Keratinocyte (primary cell): Measurements from ENCODE around the gene EYA3. TPM values are rescaled to one million over a fixed set of nuclear protein-coding genes. Genes with fewer than 3 reads are reported as not detected.

Experiments used
- DNase-seq: peaks from one replicate; pipeline ENCODE4 v3.0.0-alpha.2; 2011; ENCODE audit warnings: low read depth, missing footprints, low spot score
- FAIRE-seq: peaks from 2 replicates; lab custom pipeline; 2011; peaks lifted over from hg19 to GRCh38; lab: Jason Lieb, UNC
- H2AFZ ChIP-seq: 2 replicates; pipeline ENCODE4 v1.6.0; 2012; ENCODE audit warnings: low read length, control low read depth, inconsistent platforms; ENCODE audit not compliant: control insufficient read depth
- H3K27ac ChIP-seq: 2 replicates; pipeline ENCODE4 v1.5.1; 2011; ENCODE audit warnings: low read length; ENCODE audit not compliant: control insufficient read depth, insufficient read depth
- H3K27me3 ChIP-seq: 3 replicates; pipeline ENCODE4 v1.6.0; 2011; ENCODE audit warnings: low read length; ENCODE audit not compliant: control insufficient read depth, insufficient read depth; ENCODE audit errors: extremely low read depth
- H3K36me3 ChIP-seq, 2 experiments: 2 replicates in 1 of 2; 3 replicates in 1 of 2; pipeline ENCODE4 v1.5.1; 2011; ENCODE audit warnings: low read length in 2 of 2, mild to moderate bottlenecking in 1 of 2; ENCODE audit not compliant: control insufficient read depth in 2 of 2, insufficient read depth in 2 of 2; ENCODE audit errors: extremely low read depth in 1 of 2
- H3K4me1 ChIP-seq: 3 replicates; pipeline ENCODE4 v1.5.1; 2011; ENCODE audit warnings: low read length; ENCODE audit not compliant: control insufficient read depth, insufficient read depth; ENCODE audit errors: extremely low read depth
- H3K4me2 ChIP-seq: 3 replicates; pipeline ENCODE4 v1.6.0; 2011; ENCODE audit warnings: low read depth, low read length; ENCODE audit not compliant: control insufficient read depth, insufficient read depth; ENCODE audit errors: extremely low read depth
- H3K4me3 ChIP-seq, 3 experiments: fragments of 200-600 bp in 1 of 3; sonication (generic) in 1 of 3; 2 replicates in 2 of 3; 3 replicates in 1 of 3; pipeline ENCODE4 v1.5.1; 2011 to 2016; ENCODE audit warnings: low read length in 3 of 3, mild to moderate bottlenecking in 3 of 3, control low read depth in 2 of 3, inconsistent platforms in 1 of 3, low read depth in 1 of 3, mixed read lengths in 1 of 3, mixed run types in 1 of 3, moderate library complexity in 1 of 3; ENCODE audit not compliant: control insufficient read depth in 2 of 3, insufficient read depth in 2 of 3; ENCODE audit errors: extremely low read depth in 1 of 3
- H3K79me2 ChIP-seq: 2 replicates; pipeline ENCODE4 v1.6.0; 2012; ENCODE audit warnings: low read length; ENCODE audit not compliant: control insufficient read depth, insufficient read depth
- H3K9ac ChIP-seq: 3 replicates; pipeline ENCODE4 v1.6.0; 2011; ENCODE audit warnings: low read length; ENCODE audit not compliant: control insufficient read depth, insufficient read depth; ENCODE audit errors: extremely low read depth
- H3K9me1 ChIP-seq: 3 replicates; pipeline ENCODE4 v1.6.0; 2011; ENCODE audit warnings: low read length; ENCODE audit not compliant: control insufficient read depth, insufficient read depth; ENCODE audit errors: extremely low read depth
- H3K9me3 ChIP-seq: 2 replicates; pipeline ENCODE4 v1.5.1; 2012; ENCODE audit warnings: low read depth, low read length; ENCODE audit not compliant: control insufficient read depth
- H4K20me1 ChIP-seq: 3 replicates; pipeline ENCODE4 v1.6.0; 2011; ENCODE audit warnings: low read length; ENCODE audit not compliant: control insufficient read depth, insufficient read depth; ENCODE audit errors: extremely low read depth
- CTCF ChIP-seq, 3 experiments: IDR thresholded peaks in 1 of 3; conservative IDR thresholded peaks in 1 of 3; optimal IDR thresholded peaks in 1 of 3; 2 replicates in 2 of 3; 3 replicates in 1 of 3; pipeline versions ENCODE3 to v1.5.1; 2011; ENCODE audit warnings: low read length in 3 of 3, mild to moderate bottlenecking in 3 of 3, moderate library complexity in 2 of 3, control low read depth in 1 of 3, inconsistent platforms in 1 of 3; ENCODE audit not compliant: insufficient read depth in 2 of 3; ENCODE audit errors: extremely low read depth in 1 of 3
- EZH2 ChIP-seq: IDR thresholded peaks from one replicate; pipeline ENCODE4 v1.6.1; 2012; ENCODE audit warnings: inconsistent platforms, mild to moderate bottlenecking, low read length, moderate library complexity
- dilution Hi-C: fragments of 300-500 bp; cut with MboI; formaldehyde crosslinking; loops from one replicate; pipeline ENCODE4 v1.7.0; 2020; ENCODE audit warnings: low sequenced_read_pairs; ENCODE audit not compliant: extremely low pct_ligation_motif_present
- polyA plus RNA-seq, 5 experiments: library from polyadenylated mRNA; depleted of rRNA in 3 of 5; stranded (reverse) in 3 of 5; stranded (forward) in 1 of 5; unstranded in 1 of 5; fragments of >200 nt; gene quantifications; 1 replicate in 1 of 5; 2 replicates in 3 of 5; 3 replicates in 1 of 5; pipeline versions ENCODE4 v1.2.1 to v1.2.3, GENCODE V29; 2011 to 2012; ENCODE audit warnings: missing spikeins in 2 of 5, low read depth in 1 of 5, low replicate concordance in 1 of 5

Gene EYA3
- polyA plus RNA-seq, 1 donor (not counting 4 experiments of a cell fraction or from before 2014, with no cell fraction given) = 17.6 TPM

GRCh38 chr1:28078262-28078661, 10.1 kb downstream of the EYA3 start:
- dilution Hi-C loops = no loop called here
- DNase-seq (no peak), FAIRE-seq (no peak)
- Histone ChIP-seq H3K9ac (no peak overlapping the region), H3K9me3 (no peaks in the 10 kb centered on the region), H3K36me3 (peaks cover 1 to 13% of the 10 kb centered on the region in 2 experiments), H3K27me3 (no peaks in the 10 kb centered on the region), H4K20me1 (peaks cover 3% of the 10 kb centered on the region), H3K27ac (no peak overlapping the region), H2AFZ (no peak overlapping the region), H3K79me2 (peaks cover 69% of the 10 kb centered on the region), H3K9me1 (no peaks in the 10 kb centered on the region), H3K4me1 (peaks cover 8% of the 10 kb centered on the region), H3K4me3 (no peak overlapping the region), H3K4me2 (no peak overlapping the region)
- TF ChIP-seq EZH2 (no peak), CTCF (optimal IDR thresholded peaks at IDR 0.05 in 1 of 3, IDR thresholded peaks at IDR 0.05 in 1 of 3, conservative IDR thresholded peaks at IDR 0.05 in 1 of 3; ENCODE audit: extremely low read depth in 1 of 3, insufficient read depth in 2 of 3, low read length in 3 of 3) (no peak)

- Histone ChIP-seq H3K79me2 (peaks cover 65% of the 10 kb centered on the region), H3K9me1 (no peaks in the 10 kb centered on the region), H3K36me3 (peaks cover 0 to 13% of the 10 kb centered on the region in 2 experiments), H3K9ac (no peak overlapping the region), H3K4me3 (no peak overlapping the region), H3K4me2 (no peak overlapping the region), H3K4me1 (peaks cover 13% of the 10 kb centered on the region), H2AFZ (no peak overlapping the region), H4K20me1 (peaks cover 3% of the 10 kb centered on the region), H3K27me3 (no peaks in the 10 kb centered on the region), H3K9me3 (no peaks in the 10 kb centered on the region), H3K27ac (no peak overlapping the region)
- no peak for FAIRE-seq
- dilution Hi-C loops = no loop called here
- TF ChIP-seq EZH2 (no peak), CTCF (optimal IDR thresholded peaks at IDR 0.05 in 1 of 3, IDR thresholded peaks at IDR 0.05 in 1 of 3, conservative IDR thresholded peaks at IDR 0.05 in 1 of 3; ENCODE audit: extremely low read depth in 1 of 3, insufficient read depth in 2 of 3, low read length in 3 of 3) (no peak)
- no peak for DNase-seq
Measured at GRCh38 chr1:28074892-28075511, 13.4 kb downstream of the EYA3 start.
